NOMO-1 treated with dmso at 0.1 percent for 144 hours (cell line): ENCODE data around the gene STK33.

Experiments
- DNase-seq: peaks from one replicate; lab custom pipeline; 2025; ENCODE audit not compliant: unreplicated experiment; lab: John Stamatoyannopoulos, UW

Gene STK33

GRCh38 chr11:8381343-8381742, 212.7 kb downstream of the STK33 start:
- DNase-seq = no peak

GRCh38 chr11:8375932-8376331, 218.1 kb downstream of the STK33 start:
- DNase-seq = no peak

DNA sequence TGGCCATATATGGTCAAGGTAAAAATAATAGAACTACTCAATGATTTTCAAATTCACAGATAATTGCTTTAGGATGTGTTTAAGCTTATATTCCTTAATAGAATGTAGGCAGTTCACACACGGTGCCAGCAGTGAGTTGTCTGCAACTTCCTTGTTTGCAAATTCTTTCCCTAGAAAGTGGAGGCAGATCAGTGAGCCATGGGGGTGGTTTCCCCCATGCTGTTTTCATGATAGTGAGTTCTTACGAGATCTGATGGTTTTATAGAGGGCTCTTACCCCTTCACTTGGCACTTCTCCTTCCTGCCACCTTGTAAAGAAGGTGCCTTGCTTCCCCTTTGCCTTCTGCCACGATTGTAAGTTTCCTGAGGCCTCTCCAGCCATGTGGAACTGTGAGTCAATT, 218.6 kb downstream of the STK33 start:
- DNase-seq = no peak

DNA sequence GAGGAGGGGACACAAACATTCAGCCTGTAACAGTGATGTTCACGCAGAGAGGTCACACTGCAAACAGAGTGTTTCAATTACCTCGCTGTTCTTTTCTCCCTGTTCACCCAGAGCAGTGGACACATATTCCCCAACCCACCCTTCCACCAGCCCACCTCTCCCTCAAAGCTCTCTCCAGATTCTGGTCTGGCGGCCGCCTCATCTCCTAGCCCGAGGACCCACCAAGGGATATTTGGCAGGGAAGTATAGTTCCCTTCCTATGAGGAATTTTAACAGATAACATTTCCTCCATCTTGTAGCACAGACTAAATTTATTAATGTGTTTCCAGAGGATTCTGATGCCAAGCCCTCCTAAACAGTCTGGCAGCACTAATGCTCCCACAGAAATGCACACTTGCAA, 219.3 kb downstream of the STK33 start:
- DNase-seq = no peak

DNA sequence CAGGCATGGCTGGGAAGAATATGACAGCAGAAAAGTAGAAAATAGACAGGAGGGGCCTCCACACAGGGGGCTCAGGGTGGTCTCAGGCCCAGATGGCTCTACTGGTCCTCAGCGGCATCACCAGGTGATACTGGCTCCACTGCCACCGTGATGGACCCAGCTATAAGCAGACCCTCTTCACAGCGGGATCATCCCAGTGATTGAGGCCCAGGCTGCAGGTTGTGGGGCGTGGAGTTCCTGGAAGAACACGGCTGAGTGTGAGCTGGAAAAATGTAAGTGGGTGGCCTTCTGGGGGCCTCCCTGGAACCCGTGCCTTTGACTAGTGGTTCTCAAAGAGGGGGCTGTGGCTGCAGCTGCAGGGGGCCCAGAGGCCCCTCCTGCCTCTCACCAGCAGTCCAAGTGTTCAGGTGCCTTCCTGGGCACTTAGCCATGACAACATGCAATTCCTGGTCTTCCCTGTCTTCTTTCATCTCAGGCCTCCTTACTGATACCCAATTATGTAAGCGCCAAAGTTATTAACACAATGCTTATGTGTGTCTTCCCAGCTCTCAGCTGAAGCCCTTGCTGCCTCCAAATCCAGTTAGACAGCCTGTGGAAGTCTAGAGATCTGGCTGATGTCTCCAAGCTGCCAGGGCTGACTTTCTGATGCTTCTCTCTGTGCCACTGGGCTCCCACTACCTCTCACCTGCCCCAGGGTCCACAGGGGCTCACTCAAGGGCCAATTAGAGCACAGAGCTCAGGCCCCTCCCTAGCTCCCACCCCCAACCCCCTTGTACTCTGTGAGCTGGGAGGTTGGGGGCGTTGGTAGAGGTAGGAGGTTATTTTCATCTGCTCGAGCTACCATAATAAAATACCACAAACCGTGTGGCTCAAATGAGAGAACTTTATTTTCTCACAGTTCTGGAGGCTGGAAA, 220.3 kb downstream of the STK33 start:
- no peak for DNase-seq

DNA sequence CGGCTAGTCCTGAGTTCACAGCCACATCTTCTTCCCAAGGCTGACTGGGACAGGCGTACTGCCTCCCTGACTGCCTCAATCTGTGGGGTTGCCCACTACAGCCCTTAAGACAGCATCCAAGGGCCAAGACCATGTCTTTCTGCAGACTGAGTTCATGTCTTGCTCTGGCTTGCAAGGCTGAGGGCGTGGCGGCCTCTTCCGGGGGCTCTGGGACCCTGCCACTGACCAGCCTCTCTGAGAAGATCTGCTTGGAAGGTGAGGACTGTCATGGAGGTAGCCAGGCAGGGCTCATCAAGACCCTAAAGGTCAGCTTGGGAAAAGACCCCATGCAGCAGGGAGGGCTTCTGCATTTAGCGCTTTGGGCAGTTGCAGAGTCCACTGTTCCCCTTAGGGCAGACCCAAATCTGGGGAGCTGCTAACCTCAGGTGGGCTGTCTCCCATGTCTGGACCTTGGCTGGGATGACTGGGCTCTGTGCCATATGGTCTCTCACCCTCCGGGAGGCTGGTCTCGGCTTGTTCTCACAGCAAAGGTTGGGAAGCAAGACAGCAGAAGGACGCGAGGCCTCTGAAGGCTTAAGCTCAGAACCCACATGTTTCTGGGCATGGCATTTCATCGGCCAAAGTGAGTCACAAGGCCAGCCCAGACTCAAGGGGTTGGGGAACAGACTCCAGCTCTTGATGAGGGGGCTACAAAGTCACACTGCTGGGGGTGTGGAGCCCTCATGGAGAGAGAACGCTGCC, 221.2 kb downstream of the STK33 start:
- no peak for DNase-seq

DNA sequence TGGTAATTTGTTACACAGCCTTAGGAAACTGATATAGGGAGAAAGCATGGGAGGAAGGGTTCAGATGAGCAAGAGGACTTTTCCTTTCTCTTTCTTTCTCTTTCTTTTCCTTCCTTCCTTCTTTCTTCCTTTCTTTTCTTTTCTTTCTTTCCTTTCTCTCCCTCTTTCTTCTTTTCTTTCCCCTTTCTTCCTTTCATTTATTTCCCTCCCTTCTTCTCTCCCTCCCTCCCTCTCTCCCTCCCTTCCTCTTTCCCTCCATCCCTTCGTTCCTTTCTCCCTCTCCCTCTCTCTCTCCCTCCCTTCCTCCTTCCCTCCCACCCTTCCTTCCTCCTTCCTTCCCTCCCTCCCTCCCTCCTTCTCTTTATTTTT, 222.5 kb downstream of the STK33 start:
- no peak for DNase-seq

DNA sequence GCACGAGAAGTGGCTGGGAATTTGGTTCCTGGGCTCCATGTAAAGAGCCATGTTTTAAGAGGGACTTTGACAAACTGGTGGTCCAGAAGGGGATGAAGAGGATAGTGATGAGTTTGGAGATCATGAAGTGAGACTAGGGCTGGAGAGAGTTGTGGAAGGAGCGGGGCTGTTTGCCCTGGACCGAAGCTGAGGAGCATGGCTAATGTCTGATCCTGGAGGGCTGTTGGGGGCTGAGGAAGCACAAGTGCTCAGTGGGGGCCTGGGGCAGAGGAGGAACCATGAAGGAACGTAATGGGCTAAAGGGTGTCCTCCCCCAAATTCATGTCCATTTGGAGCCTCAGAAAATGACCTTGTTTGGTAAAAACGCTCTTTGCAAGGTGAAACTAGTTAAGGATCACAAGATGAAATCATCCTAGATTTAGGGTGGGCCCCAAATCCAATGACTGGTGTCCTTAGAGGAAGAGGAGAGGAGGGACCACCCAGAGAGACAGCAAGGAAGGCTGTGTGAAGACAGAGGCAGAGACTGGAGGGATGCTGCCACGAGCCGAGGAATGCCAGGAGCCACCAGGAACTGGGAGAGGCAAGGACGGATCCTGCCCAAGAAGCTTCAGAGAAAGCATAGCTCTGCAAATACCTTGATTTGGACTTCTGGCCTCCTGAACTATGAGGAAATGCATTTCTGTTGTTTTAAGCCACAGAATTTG, 223.1 kb downstream of the STK33 start:
- no peak for DNase-seq

- no peak for DNase-seq
Measured at GRCh38 chr11:8369592-8370205, 224.3 kb downstream of the STK33 start.

GRCh38 chr11:8368772-8369171, 225.3 kb downstream of the STK33 start:
- DNase-seq = no peak

- DNase-seq = no peak
Measured at GRCh38 chr11:8368194-8368593, 225.8 kb downstream of the STK33 start.

DNA sequence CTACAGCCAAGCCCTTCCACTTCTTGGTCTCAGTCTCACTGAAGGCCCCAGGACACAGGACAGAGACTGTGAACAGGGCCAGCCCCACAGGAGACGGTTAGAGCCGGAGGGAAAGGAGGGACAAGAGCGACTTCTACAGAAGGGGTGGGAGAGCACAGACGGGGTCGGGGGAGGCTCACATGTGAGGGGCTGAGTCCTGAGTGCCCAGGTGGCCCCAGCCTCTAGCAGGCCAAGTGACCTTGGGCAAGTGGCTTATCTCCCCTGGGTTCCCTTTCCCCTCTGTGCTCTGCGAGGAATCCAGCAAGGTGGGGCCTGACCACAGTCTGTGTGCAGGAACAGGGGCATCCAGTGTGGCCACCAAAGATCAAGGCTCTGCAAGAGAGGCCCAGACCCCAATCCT, 227.7 kb downstream of the STK33 start:
- no peak for DNase-seq

DNA sequence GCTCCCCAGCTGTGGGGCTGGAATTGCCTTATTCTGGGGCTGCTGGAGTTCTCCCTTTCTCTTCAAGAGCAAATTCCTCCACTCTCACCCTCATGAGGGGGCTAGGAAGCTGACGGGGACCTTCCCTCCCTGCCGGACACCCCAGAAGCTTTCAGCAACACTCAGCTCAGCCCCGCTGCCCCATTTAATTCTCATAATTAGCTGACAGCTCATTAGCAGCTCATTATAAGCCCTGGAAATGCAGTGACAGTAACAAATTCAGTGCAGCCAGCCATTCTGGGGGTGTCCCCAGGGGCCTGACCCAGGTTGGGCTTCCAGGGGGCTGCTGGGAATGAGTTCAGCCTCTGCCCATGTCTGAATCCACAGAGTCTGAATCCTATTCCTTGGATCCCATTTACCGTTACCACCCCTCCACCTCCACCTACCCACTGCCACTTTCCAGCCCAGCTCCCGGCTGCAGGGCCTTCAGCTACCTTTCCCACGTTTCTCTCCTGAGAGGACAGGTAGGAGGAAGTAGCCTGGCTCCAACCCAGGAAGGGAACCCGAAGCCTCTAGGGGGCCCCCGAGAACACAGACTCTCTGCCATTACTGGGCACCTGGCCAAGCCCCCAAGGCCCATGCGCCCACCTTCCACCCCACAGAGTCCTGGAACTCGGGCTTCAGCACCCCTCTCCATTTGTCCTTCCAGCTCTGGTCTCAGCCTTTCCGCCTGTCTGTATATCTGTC, 228.6 kb downstream of the STK33 start:
- DNase-seq = no peak

DNA sequence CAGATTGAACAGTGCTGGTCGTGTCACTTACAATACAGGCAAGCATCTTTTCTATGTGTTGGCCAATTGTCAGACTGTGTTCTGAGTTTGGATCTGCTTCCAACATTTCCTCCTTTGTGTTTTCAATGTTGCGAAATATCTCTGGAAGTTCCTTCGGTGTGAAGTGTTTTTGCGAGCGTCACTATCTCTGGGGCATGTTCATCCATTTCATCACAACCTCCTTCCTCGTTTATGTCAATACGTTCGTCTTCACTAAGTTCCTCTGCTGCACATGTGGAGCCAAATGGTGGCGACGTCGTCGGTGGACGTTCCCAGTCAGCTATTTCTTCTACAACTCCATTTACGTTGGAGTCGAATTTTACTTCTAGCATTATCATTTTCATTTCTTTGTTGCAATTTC, 230.1 kb downstream of the STK33 start:
- peak; percentile 29 for DNase-seq

GRCh38 chr11:8362899-8363298, 231.1 kb downstream of the STK33 start:
- no peak for DNase-seq

DNA sequence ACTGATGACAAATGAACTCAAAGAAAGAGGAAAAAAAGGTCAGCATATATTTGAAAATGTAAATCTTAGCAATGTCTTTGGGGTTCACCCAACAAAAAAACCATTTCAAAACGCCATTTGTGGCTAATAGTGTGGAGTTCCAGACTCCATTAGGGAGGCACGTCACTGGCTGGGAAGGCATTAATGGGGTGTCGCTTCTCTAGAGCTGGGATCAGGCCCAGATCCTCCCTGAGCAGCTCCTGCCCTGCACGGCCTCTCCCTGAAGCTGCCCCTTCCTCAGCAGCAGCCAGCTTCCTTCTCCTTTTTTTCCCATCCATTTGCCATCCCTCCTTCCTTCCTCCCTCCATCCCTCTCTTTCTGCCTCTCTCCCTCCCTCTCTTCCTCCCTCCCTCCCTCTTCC, 231.5 kb downstream of the STK33 start:
- DNase-seq = no peak

- no peak for DNase-seq
Measured at GRCh38 chr11:8361664-8362210, 232.3 kb downstream of the STK33 start.

- DNase-seq = no peak
Measured at GRCh38 chr11:8361206-8361605, 232.8 kb downstream of the STK33 start.

DNA sequence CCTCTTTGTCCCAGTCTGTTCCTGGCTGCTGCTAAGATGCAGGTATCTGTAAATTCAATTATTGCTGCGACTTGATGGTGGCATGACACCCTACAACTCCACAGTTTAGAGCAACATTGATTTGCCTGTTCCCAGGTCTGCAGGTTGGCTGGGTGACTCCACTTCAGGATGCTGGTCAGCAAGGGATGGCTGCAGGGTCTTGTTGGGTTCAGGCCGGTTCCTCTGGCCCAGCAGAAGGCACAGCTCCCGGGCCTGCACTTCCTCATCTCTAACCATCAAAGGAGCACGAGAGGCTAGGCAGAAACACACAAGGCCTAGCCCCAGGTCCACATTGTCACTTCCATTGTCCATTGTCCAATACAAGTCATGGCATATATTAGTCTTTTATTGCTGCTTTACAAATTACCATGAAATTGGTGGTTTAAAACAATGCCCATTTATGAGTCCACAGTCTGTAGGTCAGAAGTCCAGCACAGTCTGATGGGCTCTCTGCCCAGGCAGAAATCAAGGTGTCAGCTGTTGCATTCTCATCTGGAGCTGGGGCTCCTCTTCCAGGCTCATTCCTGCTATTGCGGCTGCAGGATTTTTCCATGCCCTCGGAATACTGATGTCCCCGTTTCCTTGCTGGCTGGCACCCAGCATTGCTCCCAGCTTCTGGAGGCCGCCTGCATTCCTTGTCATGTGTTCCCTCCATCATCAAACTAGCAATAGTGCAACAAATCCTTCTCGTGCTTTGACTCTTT, 233.8 kb downstream of the STK33 start:
- no peak for DNase-seq

GRCh38 chr11:8359521-8359920, 234.5 kb downstream of the STK33 start:
- DNase-seq = no peak
